OCI-LY3 (cell line): ENCODE results near the gene C18orf63.

Source experiments
- CTCF ChIP-seq: fragments of 200-600, 300-600 bp; sonication (generic); IDR thresholded peaks from 2 replicates; pipeline ENCODE4 v1.5.1; 2014; ENCODE audit warnings: antibody characterized with exemption, low read length, low read depth
- EZH2phosphoT487 ChIP-seq: fragments of 200-600 bp; shearing (Covaris generic); IDR thresholded peaks from 2 replicates; pipeline ENCODE4 v1.6.1; 2018; ENCODE audit warnings: antibody characterized with exemption, mixed run types, low read depth

- TF ChIP-seq CTCF (no peak), EZH2phosphoT487 (no peak)
These were observed 21.7 kb downstream of the C18orf63 start for GRCh38 chr18:74337155-74337911.
